Stimulated activated CD8-positive, alpha-beta memory T cell treated with anti-CD3 and anti-CD28 coated beads, Interleukin-12 subunit alpha, Interleukin-12 subunit beta, amount 100 ng/mL, for 1 hour (primary cell): Measurements from ENCODE around the gene FOXC2.

Experiments used
- DNase-seq: peaks from one replicate; pipeline ENCODE4 v3.0.0-alpha.2; 2020; ENCODE audit warnings: low read depth

Gene FOXC2

GRCh38 chr16:86590501-86591144 is 24.0 kb downstream of the FOXC2 start:
- DNase-seq, result no peak

- no peak for DNase-seq
These were observed 24.6 kb downstream of the FOXC2 start for GRCh38 chr16:86591270-86591669.

GRCh38 chr16:86593913-86594620 is 27.4 kb downstream of the FOXC2 start:
- no peak for DNase-seq

GRCh38 chr16:86594721-86595120 is 28.1 kb downstream of the FOXC2 start:
- no peak for DNase-seq

- no peak for DNase-seq
These were observed 29.5 kb downstream of the FOXC2 start for GRCh38 chr16:86595983-86596605.

GRCh38 chr16:86597126-86597879 is 30.7 kb downstream of the FOXC2 start:
- DNase-seq, result no peak

GRCh38 chr16:86597880-86598606 is 31.4 kb downstream of the FOXC2 start:
- no peak for DNase-seq

GRCh38 chr16:86598607-86599565 is 32.3 kb downstream of the FOXC2 start:
- DNase-seq, result no peak

- no peak for DNase-seq
These were observed 34.7 kb downstream of the FOXC2 start for GRCh38 chr16:86601356-86601755.

- DNase-seq, result no peak
These were observed 35.9 kb downstream of the FOXC2 start for GRCh38 chr16:86602521-86602920.

GRCh38 chr16:86604436-86605193 is 38.0 kb downstream of the FOXC2 start:
- peak; percentile 4 for DNase-seq

GRCh38 chr16:86605950-86606349 is 39.3 kb downstream of the FOXC2 start:
- DNase-seq, result no peak

- DNase-seq, result no peak
These were observed 41.7 kb downstream of the FOXC2 start for GRCh38 chr16:86608301-86608747.

GRCh38 chr16:86609115-86609514 is 42.5 kb downstream of the FOXC2 start:
- DNase-seq, result no peak

- no peak for DNase-seq
These were observed 43.0 kb downstream of the FOXC2 start for GRCh38 chr16:86609661-86610060.

GRCh38 chr16:86610779-86611524 is 44.3 kb downstream of the FOXC2 start:
- DNase-seq, result no peak

- DNase-seq, result no peak
These were observed 44.9 kb downstream of the FOXC2 start for GRCh38 chr16:86611525-86611855.

GRCh38 chr16:86611941-86612340 is 45.3 kb downstream of the FOXC2 start:
- no peak for DNase-seq

- no peak for DNase-seq
These were observed 48.1 kb downstream of the FOXC2 start for GRCh38 chr16:86614699-86615098.
